H1 (cell line): ENCODE results near the gene RPS6KL1. TPM values are rescaled to one million over a fixed set of nuclear protein-coding genes. Genes with fewer than 3 reads are reported as not detected.

Experiments
- CTCF ChIA-PET: fragments of 300-600 bp; sonication (Branson Sonifier 250); formaldehyde crosslinking; loops from one replicate; lab custom pipeline; 2021; ENCODE audit not compliant: partially characterized antibody; lab: Charles Lee
- POLR2A ChIA-PET: fragments of 300-600 bp; sonication (Branson Sonifier 250); formaldehyde crosslinking; loops from one replicate; lab custom pipeline; 2021; ENCODE audit warnings: inconsistent platforms; ENCODE audit not compliant: partially characterized antibody; lab: Charles Lee
- DNase-seq, 2 experiments: peaks; one replicate each; pipeline versions ENCODE4 v3.0.0 to v3.0.0-alpha.2; 2010 to 2022; ENCODE audit warnings: low spot score in 2 of 2, low read depth in 1 of 2, mixed read lengths in 1 of 2
- FAIRE-seq: peaks from 2 replicates; lab custom pipeline; 2011; peaks lifted over from hg19 to GRCh38; lab: Jason Lieb, UNC
- H2AFZ ChIP-seq: 2 replicates; pipeline ENCODE4 v1.8.1; 2012; ENCODE audit warnings: low read length, inconsistent platforms
- H2AK5ac ChIP-seq: 2 replicates; pipeline ENCODE4 v1.6.1; 2013; ENCODE audit warnings: low read depth, low read length
- H2BK120ac ChIP-seq: replicated peaks from 2 replicates; pipeline ENCODE3; 2013; ENCODE audit warnings: low read depth, low read length, inconsistent platforms
- H2BK12ac ChIP-seq: 2 replicates; pipeline ENCODE4 v1.6.1; 2013; ENCODE audit warnings: low read depth, low read length
- H2BK15ac ChIP-seq: 2 replicates; pipeline ENCODE4 v1.6.1; 2013; ENCODE audit warnings: low read length
- H2BK20ac ChIP-seq: 2 replicates; pipeline ENCODE4 v1.6.1; 2013; ENCODE audit warnings: low read length
- H2BK5ac ChIP-seq: 2 replicates; pipeline ENCODE4 v1.6.1; 2013; ENCODE audit warnings: low read depth, low read length
- H3K14ac ChIP-seq: 2 replicates; pipeline ENCODE4 v1.6.1; 2013; ENCODE audit warnings: inconsistent platforms; ENCODE audit not compliant: insufficient read length
- H3K18ac ChIP-seq: 2 replicates; pipeline ENCODE4 v1.6.1; 2013; ENCODE audit warnings: low read length; ENCODE audit errors: extremely low read depth
- H3K23ac ChIP-seq: 2 replicates; pipeline ENCODE4 v1.6.1; 2013; ENCODE audit warnings: inconsistent platforms; ENCODE audit not compliant: insufficient read length
- H3K23me2 ChIP-seq: 2 replicates; pipeline ENCODE4 v1.6.1; 2013; ENCODE audit warnings: low read depth, low read length
- H3K27ac ChIP-seq: 2 replicates; pipeline ENCODE4 v1.6.1; 2011; ENCODE audit warnings: low read depth, low read length, inconsistent platforms
- H3K27me3 ChIP-seq, 4 experiments: replicated peaks in 1 of 4; 1 replicate in 1 of 4; 2 replicates in 3 of 4; pipeline versions ENCODE4 v1.6.1 to v1.8.1; 2011 to 2013; ENCODE audit warnings: low read length in 3 of 4, mild to moderate bottlenecking in 3 of 4, inconsistent platforms in 2 of 4, mixed read lengths in 2 of 4, moderate library complexity in 1 of 4; ENCODE audit not compliant: control insufficient read depth in 3 of 4, insufficient read depth in 3 of 4; ENCODE audit errors: extremely low read depth in 1 of 4
- H3K36me3 ChIP-seq, 4 experiments: 2 replicates each; pipeline versions ENCODE4 v1.6.1 to v1.8.1; 2011 to 2013; ENCODE audit warnings: mild to moderate bottlenecking in 4 of 4, low read length in 3 of 4, moderate library complexity in 2 of 4, control low read depth in 1 of 4, inconsistent platforms in 1 of 4; ENCODE audit not compliant: insufficient read depth in 4 of 4, control insufficient read depth in 2 of 4
- H3K4ac ChIP-seq: replicated peaks from 2 replicates; pipeline ENCODE3; 2013; ENCODE audit warnings: low read length, low read depth, mixed read lengths, inconsistent platforms; ENCODE audit not compliant: insufficient read length
- H3K4me1 ChIP-seq, 4 experiments: replicated peaks in 1 of 4; 1 replicate in 1 of 4; 2 replicates in 3 of 4; pipeline versions ENCODE4 v1.6.1 to v1.8.1; 2011 to 2013; ENCODE audit warnings: low read length in 3 of 4, inconsistent platforms in 2 of 4, mixed read lengths in 1 of 4; ENCODE audit not compliant: insufficient read depth in 4 of 4, control insufficient read depth in 3 of 4
- H3K4me2 ChIP-seq, 2 experiments: 2 replicates each; pipeline versions ENCODE4 v1.6.1 to v1.8.1; 2011 to 2013; ENCODE audit warnings: low read depth in 2 of 2, low read length in 2 of 2, control low read depth in 1 of 2, inconsistent platforms in 1 of 2, mild to moderate bottlenecking in 1 of 2; ENCODE audit not compliant: insufficient read depth in 1 of 2
- H3K4me3 ChIP-seq, 4 experiments: fragments of 200-600, 300-600 bp in 1 of 4; sonication (generic), shearing (Covaris generic), sonication (Bioruptor Twin) in 1 of 4; 2 replicates each; pipeline versions ENCODE4 v1.5.1 to v1.8.1; 2011 to 2016; ENCODE audit warnings: low read length in 4 of 4, low read depth in 3 of 4, control low read depth in 2 of 4, inconsistent platforms in 2 of 4, mild to moderate bottlenecking in 2 of 4, mixed read lengths in 1 of 4, moderate library complexity in 1 of 4; ENCODE audit not compliant: insufficient read depth in 2 of 4; ENCODE audit errors: extremely low read depth in 1 of 4
- H3K56ac ChIP-seq: replicated peaks from 2 replicates; pipeline ENCODE3; 2013; ENCODE audit warnings: low read depth, mild to moderate bottlenecking, mixed read lengths, low read length, inconsistent platforms; ENCODE audit not compliant: insufficient read length
- H3K79me1 ChIP-seq: 2 replicates; pipeline ENCODE4 v1.6.1; 2013; ENCODE audit warnings: low read depth, low read length, control low read depth
- H3K79me2 ChIP-seq, 2 experiments: 2 replicates each; pipeline versions ENCODE4 v1.6.1 to v1.8.1; 2012 to 2013; ENCODE audit warnings: low read length in 2 of 2, mild to moderate bottlenecking in 2 of 2, inconsistent platforms in 1 of 2; ENCODE audit not compliant: insufficient read depth in 2 of 2, control insufficient read depth in 1 of 2
- H3K9ac ChIP-seq, 4 experiments: replicated peaks in 1 of 4; 1 replicate in 1 of 4; 2 replicates in 3 of 4; pipeline versions ENCODE4 v1.6.1 to v1.8.1; 2011 to 2013; ENCODE audit warnings: low read depth in 3 of 4, low read length in 3 of 4, control low read depth in 2 of 4, mild to moderate bottlenecking in 2 of 4, moderate library complexity in 2 of 4, inconsistent platforms in 1 of 4; ENCODE audit errors: extremely low read depth in 1 of 4
- H3K9me3 ChIP-seq, 2 experiments: 2 replicates each; pipeline versions ENCODE4 v1.6.1 to v1.8.1; 2012 to 2013; ENCODE audit warnings: mild to moderate bottlenecking in 2 of 2, moderate library complexity in 2 of 2, control low read depth in 1 of 2, inconsistent platforms in 1 of 2, low read depth in 1 of 2, low read length in 1 of 2, mixed read lengths in 1 of 2; ENCODE audit not compliant: insufficient read depth in 2 of 2
- H4K20me1 ChIP-seq, 2 experiments: replicated peaks in 1 of 2; 2 replicates each; pipeline versions ENCODE3 to v1.8.1; 2011 to 2013; ENCODE audit warnings: inconsistent platforms in 2 of 2, low read length in 2 of 2, mild to moderate bottlenecking in 1 of 2; ENCODE audit not compliant: insufficient read depth in 2 of 2, control insufficient read depth in 1 of 2
- H4K5ac ChIP-seq: 2 replicates; pipeline ENCODE4 v1.6.1; 2013; ENCODE audit warnings: low read length, low read depth, mixed read lengths, inconsistent platforms; ENCODE audit not compliant: insufficient read length
- H4K8ac ChIP-seq: 2 replicates; pipeline ENCODE4 v1.8.0; 2013; ENCODE audit warnings: mild to moderate bottlenecking, moderate library complexity, low read length, inconsistent platforms; ENCODE audit not compliant: insufficient read depth; ENCODE audit errors: extremely low read depth
- H4K91ac ChIP-seq: replicated peaks from 2 replicates; pipeline ENCODE3; 2013; ENCODE audit warnings: low read length, mixed read lengths, inconsistent platforms; ENCODE audit not compliant: insufficient read length
- CEBPB ChIP-seq: IDR thresholded peaks from 2 replicates; pipeline ENCODE4 v1.6.1; 2012; ENCODE audit warnings: low read depth, low read length
- GTF2F1 ChIP-seq: IDR thresholded peaks from 2 replicates; pipeline ENCODE4 v1.6.1; 2012; ENCODE audit warnings: low read depth, low read length, improper control_type of control experiment, borderline replicate concordance
- KDM5A ChIP-seq: fragments of 200-600 bp; IDR thresholded peaks from 2 replicates; pipeline ENCODE4 v1.7.1; 2012; ENCODE audit warnings: mild to moderate bottlenecking, low read length, inconsistent platforms, mixed read lengths
- NRF1 ChIP-seq: IDR thresholded peaks from 2 replicates; pipeline ENCODE4 v1.6.1; 2011; ENCODE audit warnings: mild to moderate bottlenecking, low read depth, low read length, improper control_type of control experiment
- RBBP5 ChIP-seq: IDR thresholded peaks from 2 replicates; pipeline ENCODE4 v1.7.1; 2012; ENCODE audit warnings: low read depth, mild to moderate bottlenecking, inconsistent platforms, low read length, moderate library complexity, borderline replicate concordance
- SIN3A ChIP-seq, 2 experiments: IDR thresholded peaks in 1 of 2; conservative IDR thresholded peaks in 1 of 2; 2 replicates each; pipeline ENCODE4 v1.6.1; 2011 to 2012; ENCODE audit warnings: low read length in 2 of 2, improper control_type of control experiment in 1 of 2, low read depth in 1 of 2, mild to moderate bottlenecking in 1 of 2
- SIRT6 ChIP-seq: IDR thresholded peaks from one replicate; pipeline ENCODE4 v1.7.1; 2012; ENCODE audit warnings: low read length, inconsistent platforms
- SP1 ChIP-seq: IDR thresholded peaks from 2 replicates; pipeline ENCODE4 v1.6.1; 2011; ENCODE audit warnings: low read depth, low read length
- SRF ChIP-seq: IDR thresholded peaks from 2 replicates; pipeline ENCODE4 v1.6.1; 2011; ENCODE audit warnings: mild to moderate bottlenecking, low read depth, low read length, moderate library complexity
- SUZ12 ChIP-seq: fragments of 200-600 bp; sonication (generic); IDR thresholded peaks from 2 replicates; pipeline ENCODE4 v1.6.1; 2012; ENCODE audit warnings: mild to moderate bottlenecking, inconsistent platforms, low read length, moderate library complexity, mixed read lengths
- TCF12 ChIP-seq: IDR thresholded peaks from 2 replicates; pipeline ENCODE4 v1.6.1; 2011; ENCODE audit warnings: low read depth, mild to moderate bottlenecking, low read length
- USF2 ChIP-seq: IDR thresholded peaks from 2 replicates; pipeline ENCODE4 v1.6.1; 2011; ENCODE audit warnings: low read length, improper control_type of control experiment
- WGBS, 2 experiments: shearing (Covaris generic) in 1 of 2; methylation state at CpG; one replicate each; pipeline versions ENCODE4 v1.1.6 to v1.1.7; 2013 to 2015; ENCODE audit warnings: low lambda C conversion rate in 2 of 2, mixed read lengths in 2 of 2, inconsistent platforms in 1 of 2, low coverage in 1 of 2, missing lambda C conversion rate in 1 of 2; ENCODE audit not compliant: insufficient replicate concordance in 2 of 2, insufficient coverage in 1 of 2, insufficient read length in 1 of 2; ENCODE audit errors: extremely low coverage in 1 of 2, missing lambda C conversion rate in 1 of 2; 5-methylcytosine and 5-hydroxymethylcytosine counted together
- polyA plus RNA-seq, 7 experiments: library from polyadenylated mRNA; depleted of rRNA in 3 of 7; stranded (reverse) in 5 of 7; unstranded in 2 of 7; fragments of >200 nt in 5 of 7; fragments of 200-250 nt in 2 of 7; gene quantifications; 1 replicate in 5 of 7; 2 replicates in 1 of 7; 4 replicates in 1 of 7; pipeline versions ENCODE4 v1.2.1 to v1.2.3, GENCODE V29; 2011 to 2013; ENCODE audit warnings: missing spikeins in 2 of 7, mixed read lengths in 2 of 7
- total RNA-seq: library from RNA; stranded (reverse); fragmentation: NEBNext Ultra II Directional; extraction: Animal tissue kit (Norgen Biotek cat#: 25700); gene quantifications from 2 replicates; pipeline ENCODE4 v1.2.1, GENCODE V29; 2021

The RPS6KL1 gene
- total and polyA plus RNA-seq, 2 of the 8 experiments (the other 6 are each of a cell fraction or from before 2014, with no cell fraction given), result 9.8 to 13.8 TPM

- Histone ChIP-seq H4K8ac (no peak overlapping the region), H2BK15ac (no peak overlapping the region), H3K4ac (no peak overlapping the region), H3K9me3 (no peaks in the 10 kb centered on the region), H4K91ac (no peak overlapping the region), H3K9ac (no peak overlapping the region), H4K5ac (no peak overlapping the region), H3K18ac (no peak overlapping the region), H4K20me1 (peaks cover 3 to 6% of the 10 kb centered on the region in 2 experiments), H3K14ac (no peak overlapping the region), H2BK20ac (no peak overlapping the region), H3K27ac (no peak overlapping the region), H2BK12ac (no peak overlapping the region), H2BK5ac (no peak overlapping the region), H2BK120ac (no peak overlapping the region), H3K79me2 (peaks cover 0 to 25% of the 10 kb centered on the region in 2 experiments; a peak in 2 of 4 replicates), H2AK5ac (no peak overlapping the region), H3K23me2 (no peaks in the 10 kb centered on the region), H3K79me1 (peaks cover 5% of the 10 kb centered on the region), H3K56ac (no peak overlapping the region), H3K4me3 (no peak overlapping the region), H3K27me3 (no peaks in the 10 kb centered on the region), H3K36me3 (peaks cover 28 to 82% (median 61%) of the 10 kb centered on the region in 4 experiments), H3K4me1 (peaks cover under 1 to 6% (median 2%) of the 10 kb centered on the region in 4 experiments; a peak in 4 of 7 replicates), H3K23ac (no peak overlapping the region), H3K4me2 (no peak overlapping the region), H2AFZ (no peak overlapping the region)
- ChIA-PET CTCF (interaction anchor here (1.1 to 24.8 kb wide), 5 partner anchors 11 to 54 kb away, joined by 3 to 509 read pairs (median 10); no protein-coding TSS in a partner anchor), POLR2A (interaction anchor here (2.3 kb wide), 1 partner anchor 14 kb away, joined by 15 read pairs; no protein-coding TSS in a partner anchor)
- WGBS, 2 experiments, result 94% methylated on average over 6 of the region's 6 CpGs; no CpG with 5 or more reads in 1 of the 2 experiments
- no peak for FAIRE-seq
- DNase-seq, result no peak
- TF ChIP-seq CEBPB (no peak), GTF2F1 (no peak), NRF1 (no peak), SIRT6 (no peak), SP1 (no peak), SUZ12 (no peak), USF2 (no peak), SIN3A (conservative IDR thresholded peaks at IDR 0.05 in 1 of 2, IDR thresholded peaks at IDR 0.05 in 1 of 2; ENCODE audit: low read depth in 1 of 2, low read length in 2 of 2) (no peak), RBBP5 (no peak), SRF (no peak), TCF12 (no peak), KDM5A (no peak)
Measured at GRCh38 chr14:74891870-74892269, 31.2 kb downstream of the RPS6KL1 start.
